H9 (cell line): ENCODE results near the gene OPALIN. TPM values are rescaled to one million over a fixed set of nuclear protein-coding genes. Genes with fewer than 3 reads are reported as not detected.

Experiments
- DNase-seq: peaks from one replicate; pipeline ENCODE4 v3.0.0-alpha.2; 2017
- H2AFZ ChIP-seq: one replicate; pipeline ENCODE4 v1.6.1; 2013; ENCODE audit warnings: mild to moderate bottlenecking, low read length, control low read depth, moderate library complexity
- H2AK5ac ChIP-seq: 2 replicates; pipeline ENCODE4 v1.6.1; 2013; ENCODE audit warnings: low read length, control low read depth, mixed read lengths; ENCODE audit not compliant: insufficient read length
- H2BK120ac ChIP-seq: one replicate; pipeline ENCODE4 v1.6.1; 2013; ENCODE audit warnings: low read depth, mild to moderate bottlenecking, low read length, control low read depth, inconsistent platforms; ENCODE audit not compliant: poor library complexity, severe bottlenecking
- H2BK12ac ChIP-seq: 2 replicates; pipeline ENCODE4 v1.6.1; 2013; ENCODE audit warnings: low read length, control low read depth, mixed read lengths, low read depth; ENCODE audit not compliant: insufficient read length
- H2BK15ac ChIP-seq: 2 replicates; pipeline ENCODE4 v1.6.1; 2013; ENCODE audit warnings: low read depth, low read length, control low read depth
- H2BK20ac ChIP-seq: one replicate; pipeline ENCODE4 v1.6.1; 2013; ENCODE audit warnings: low read depth, mild to moderate bottlenecking, low read length, control low read depth, inconsistent platforms; ENCODE audit not compliant: poor library complexity, severe bottlenecking
- H2BK5ac ChIP-seq: 2 replicates; pipeline ENCODE4 v1.6.1; 2013; ENCODE audit warnings: low read length, control low read depth, mixed read lengths; ENCODE audit not compliant: insufficient read length
- H3K14ac ChIP-seq: 2 replicates; pipeline ENCODE4 v1.6.1; 2013; ENCODE audit warnings: low read length, control low read depth; ENCODE audit not compliant: insufficient read depth
- H3K18ac ChIP-seq: 2 replicates; pipeline ENCODE4 v1.6.1; 2013; ENCODE audit warnings: low read depth, mild to moderate bottlenecking, mixed read lengths, low read length, control low read depth; ENCODE audit not compliant: insufficient read length
- H3K23ac ChIP-seq: 2 replicates; pipeline ENCODE4 v1.6.1; 2013; ENCODE audit warnings: low read length, control low read depth, mixed read lengths, low read depth; ENCODE audit not compliant: insufficient read length
- H3K23me2 ChIP-seq: 2 replicates; pipeline ENCODE4 v1.6.1; 2013; ENCODE audit warnings: low read depth, mild to moderate bottlenecking, mixed read lengths, low read length, control low read depth; ENCODE audit not compliant: insufficient read length, poor library complexity, severe bottlenecking
- H3K27ac ChIP-seq: 2 replicates; pipeline ENCODE4 v1.5.1; 2013; ENCODE audit warnings: low read length, control low read depth, mixed read lengths, low read depth; ENCODE audit not compliant: insufficient read length
- H3K27me3 ChIP-seq: 2 replicates; pipeline ENCODE4 v1.6.1; 2013; ENCODE audit warnings: low read length, control low read depth, inconsistent platforms; ENCODE audit not compliant: insufficient read depth
- H3K4ac ChIP-seq: 2 replicates; pipeline ENCODE4 v1.6.1; 2013; ENCODE audit warnings: low read depth, mild to moderate bottlenecking, control low read depth, inconsistent platforms, low read length, moderate library complexity
- H3K4me1 ChIP-seq: 2 replicates; pipeline ENCODE4 v1.6.1; 2013; ENCODE audit warnings: low read length, control low read depth, inconsistent platforms; ENCODE audit not compliant: insufficient read depth
- H3K4me2 ChIP-seq: 2 replicates; pipeline ENCODE4 v1.6.1; 2013; ENCODE audit warnings: low read length, control low read depth, mixed read lengths; ENCODE audit not compliant: insufficient read length, insufficient read depth
- H3K56ac ChIP-seq: 2 replicates; pipeline ENCODE4 v1.6.1; 2013; ENCODE audit warnings: low read depth, mild to moderate bottlenecking, mixed read lengths, low read length, control low read depth; ENCODE audit not compliant: insufficient read length
- H3K79me1 ChIP-seq: 2 replicates; pipeline ENCODE4 v1.6.1; 2013; ENCODE audit warnings: low read depth, mild to moderate bottlenecking, moderate library complexity, low read length, control low read depth, inconsistent platforms; ENCODE audit not compliant: insufficient read depth, poor library complexity, severe bottlenecking
- H3K79me2 ChIP-seq: 2 replicates; pipeline ENCODE4 v1.6.1; 2013; ENCODE audit warnings: low read length, control low read depth, inconsistent platforms; ENCODE audit not compliant: insufficient read depth
- H3K9ac ChIP-seq: 2 replicates; pipeline ENCODE4 v1.6.1; 2013; ENCODE audit warnings: low read length, control low read depth, mixed read lengths; ENCODE audit not compliant: insufficient read length; ENCODE audit errors: extremely low read depth
- H3K9me3 ChIP-seq: one replicate; pipeline ENCODE4 v1.6.1; 2013; ENCODE audit warnings: low read depth, low read length, inconsistent platforms; ENCODE audit not compliant: control insufficient read depth
- H3T11ph ChIP-seq: one replicate; pipeline ENCODE4 v1.6.1; 2013; ENCODE audit warnings: mild to moderate bottlenecking, low read length, control low read depth, inconsistent platforms
- H4K20me1 ChIP-seq: one replicate; pipeline ENCODE4 v1.6.1; 2013; ENCODE audit not compliant: control insufficient read depth, insufficient read length, insufficient read depth
- H4K5ac ChIP-seq: 2 replicates; pipeline ENCODE4 v1.6.1; 2013; ENCODE audit warnings: low read depth, mild to moderate bottlenecking, mixed read lengths, low read length, control low read depth; ENCODE audit not compliant: insufficient read length
- H4K8ac ChIP-seq: replicated peaks from 2 replicates; pipeline ENCODE4 v1.6.1; 2013; ENCODE audit warnings: low read length, control low read depth, mixed read lengths, low read depth; ENCODE audit not compliant: insufficient read length
- H4K91ac ChIP-seq: 2 replicates; pipeline ENCODE4 v1.6.1; 2013; ENCODE audit warnings: low read depth, mild to moderate bottlenecking, moderate library complexity, mixed read lengths, low read length, control low read depth; ENCODE audit not compliant: insufficient read length
- H3K27ac Mint-ChIP-seq, 3 experiments: 2 replicates in 2 of 3; 3 replicates in 1 of 3; pipeline ENCODE4 v1.8.0; 2020 to 2021; ENCODE audit warnings: mixed read lengths in 3 of 3, mild to moderate bottlenecking in 1 of 3, moderate library complexity in 1 of 3
- H3K27me3 Mint-ChIP-seq: 2 replicates; pipeline ENCODE4 v1.8.0; 2021; ENCODE audit warnings: low read depth, mild to moderate bottlenecking, moderate library complexity, mixed read lengths
- H3K36me3 Mint-ChIP-seq, 3 experiments: 2 replicates in 2 of 3; 3 replicates in 1 of 3; pipeline ENCODE4 v1.8.0; 2020 to 2021; ENCODE audit warnings: low read depth in 3 of 3, mixed read lengths in 3 of 3; ENCODE audit not compliant: insufficient read depth in 1 of 3
- H3K4me1 Mint-ChIP-seq, 2 experiments: 2 replicates each; pipeline ENCODE4 v1.8.0; 2020; ENCODE audit warnings: mixed read lengths in 2 of 2
- H3K4me3 Mint-ChIP-seq, 2 experiments: 2 replicates in 1 of 2; 3 replicates in 1 of 2; pipeline ENCODE4 v1.8.0; 2020 to 2021; ENCODE audit warnings: mild to moderate bottlenecking in 2 of 2, mixed read lengths in 2 of 2, moderate library complexity in 1 of 2
- H3K9me3 Mint-ChIP-seq, 2 experiments: 2 replicates in 1 of 2; 3 replicates in 1 of 2; pipeline ENCODE4 v1.8.0; 2020; ENCODE audit warnings: mild to moderate bottlenecking in 2 of 2, mixed read lengths in 2 of 2, moderate library complexity in 1 of 2
- CTCF ChIP-seq: fragments of 200-600 bp; sonication (generic); conservative IDR thresholded peaks from 3 replicates; pipeline ENCODE4 v1.8.0; 2021; ENCODE audit warnings: antibody characterized with exemption, mild to moderate bottlenecking
- WGBS: extraction: QIAGEN DNeasy Blood & Tissue Kit; methylation state at CpG from one replicate; pipeline ENCODE4 v1.1.7; 2013; ENCODE audit warnings: missing lambda C conversion rate, low lambda C conversion rate, mixed read lengths; ENCODE audit not compliant: insufficient read length; ENCODE audit errors: extremely low coverage; 5-methylcytosine and 5-hydroxymethylcytosine counted together
- total RNA-seq: library from RNA; stranded (reverse); gene quantifications from 2 replicates; pipeline ENCODE4 v1.2.1, GENCODE V29; 2021

OPALIN gene
- total RNA-seq, 1 experiment from 2014 or later = not detected

DNA sequence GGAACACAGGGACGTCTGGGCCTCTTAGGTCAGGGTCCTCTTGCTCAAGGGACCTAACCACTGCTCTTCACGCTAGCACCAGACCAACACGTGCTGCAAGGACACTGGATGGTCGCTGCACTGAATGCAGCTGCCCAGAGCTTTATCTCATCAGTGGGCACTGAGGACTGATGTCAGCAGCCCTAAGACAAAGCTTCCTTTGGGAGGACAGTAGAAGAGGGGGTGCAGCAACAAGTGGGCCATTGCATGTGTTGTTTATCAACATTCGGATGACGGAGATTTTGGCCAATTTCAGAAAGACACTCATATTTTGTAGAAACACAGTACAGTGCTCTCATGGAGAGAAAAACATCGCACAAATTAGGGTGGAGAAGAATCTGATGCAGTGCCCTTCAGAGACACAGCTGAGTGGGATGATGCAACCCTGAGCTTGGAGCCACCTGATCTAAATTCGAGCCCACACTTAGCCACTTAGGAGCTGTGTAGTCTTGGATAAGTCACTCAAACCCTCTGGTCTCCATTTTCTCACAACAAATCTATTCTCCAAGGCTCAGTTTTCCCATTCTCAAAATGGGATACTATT, 1.7 kb downstream of the OPALIN start:
- Mint-ChIP-seq H3K4me1 (peaks cover 8 to 11% of the 10 kb centered on the region in 2 experiments), H3K36me3 (no peaks in the 10 kb centered on the region), H3K27me3 (peaks cover 8% of the 10 kb centered on the region), H3K4me3 (no peak overlapping the region), H3K9me3 (no peaks in the 10 kb centered on the region), H3K27ac (no peak overlapping the region)
- no peak overlapping the region for H3K23ac ChIP-seq
- H3K23me2 ChIP-seq = no peaks in the 10 kb centered on the region
- H3K4me2 ChIP-seq = no peak overlapping the region
- no peaks in the 10 kb centered on the region for H3K4me1 ChIP-seq
- no peaks in the 10 kb centered on the region for H3K79me1 ChIP-seq
- no peaks in the 10 kb centered on the region; the same call in 1 of the 2 replicates for H3K27me3 ChIP-seq
- no peak for DNase-seq
- no peak overlapping the region for H4K91ac ChIP-seq
- no peak overlapping the region for H2BK20ac ChIP-seq
- no peak overlapping the region for H3K18ac ChIP-seq
- H3T11ph ChIP-seq = no peak overlapping the region
- no peaks in the 10 kb centered on the region for H3K79me2 ChIP-seq
- no peak overlapping the region for H2AFZ ChIP-seq
- no peak for TF ChIP-seq CTCF
- H3K4ac ChIP-seq = no peak overlapping the region
- no peak overlapping the region for H2BK15ac ChIP-seq
- H2BK120ac ChIP-seq = no peak overlapping the region
- no peak overlapping the region for H3K56ac ChIP-seq
- no peak overlapping the region for H4K5ac ChIP-seq
- no peak overlapping the region for H2AK5ac ChIP-seq
- WGBS = no CpG with 5 or more reads among the region's 8 CpGs
- no peak overlapping the region for H3K27ac ChIP-seq
- no peak overlapping the region for H2BK12ac ChIP-seq
- H2BK5ac ChIP-seq = no peak overlapping the region
- H3K9ac ChIP-seq = no peak overlapping the region
- H3K14ac ChIP-seq = peak overlapping the region; percentile 3; the same call in 1 of the 2 replicates
- no peak overlapping the region for H4K8ac ChIP-seq
- H4K20me1 ChIP-seq = no peaks in the 10 kb centered on the region
- H3K9me3 ChIP-seq = no peaks in the 10 kb centered on the region
